ENCODE results near the gene HYDIN. TPM values are rescaled to one million over a fixed set of nuclear protein-coding genes. Genes with fewer than 3 reads are reported as not detected.

Gene HYDIN
- total RNA-seq, 4 donors from 2014 or later, result 0.16 to 2.0 (median 1.4) TPM; not detected in 1

DNA sequence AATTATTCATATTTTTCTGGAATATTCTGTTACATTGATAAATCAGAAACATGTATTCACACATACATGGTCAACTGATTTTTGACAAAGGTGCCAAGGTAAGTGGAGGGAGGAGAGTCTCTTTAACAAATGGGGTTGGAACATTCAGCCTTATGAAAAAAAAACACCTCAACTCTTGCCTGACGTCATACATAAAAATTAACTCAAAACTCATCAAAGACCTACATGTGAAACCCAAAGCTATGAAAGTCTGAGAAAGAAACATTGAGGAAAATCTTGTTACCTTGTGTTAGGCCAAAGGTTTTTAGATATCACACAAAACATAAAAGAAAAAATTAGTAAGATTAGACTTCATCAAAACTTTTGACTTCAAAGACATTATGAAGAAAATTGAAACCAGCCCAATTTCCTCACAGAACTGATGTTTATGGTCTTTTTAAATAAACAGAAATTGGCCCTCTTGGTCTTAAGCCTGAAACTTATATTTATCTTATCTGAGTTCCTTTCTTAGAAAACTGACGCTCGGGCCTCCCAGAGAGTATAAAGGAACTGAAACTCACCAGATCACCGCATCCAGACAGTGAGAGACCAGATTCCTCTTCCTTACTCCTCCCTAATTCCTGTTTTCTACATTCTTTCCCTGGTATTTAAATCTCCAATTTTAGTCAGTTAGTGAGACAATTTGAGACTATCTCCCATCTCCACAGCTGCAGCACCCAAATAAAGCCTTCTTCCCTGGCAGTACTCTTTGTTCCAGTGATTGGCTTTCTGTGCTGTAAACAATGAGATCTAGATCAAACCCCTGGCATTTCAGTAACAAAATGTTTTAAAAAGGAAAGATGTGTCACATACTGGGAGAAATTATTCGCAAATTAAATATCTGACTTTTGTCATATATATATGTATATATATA, 4.0 kb downstream of the HYDIN start:
- no peaks in the 10 kb centered on the region for H3K4me1 ChIP-seq
- H3K9me3 ChIP-seq, result peaks cover 10 to 14% of the 10 kb centered on the region in 2 donors
- in situ Hi-C loops (cut with MboI; ENCODE audit: low pct_ligation_motif_present in 1 of 4, low pct_unique_long_range_greater_than_20kb in 1 of 4, low sequenced_read_pairs in 3 of 4), result no loop called here
- 58 to 96% methylated on average over 5 of the region's 5 CpGs for WGBS, 2 donors (ENCODE audit: low coverage in 1 of 2)
- no peak overlapping the region for H3K4me3 ChIP-seq
- no peak for TF ChIP-seq POLR2A (IDR thresholded peaks at IDR 0.05)
- TF ChIP-seq POLR2AphosphoS5 (IDR thresholded peaks at IDR 0.05), result no peak
- TF ChIP-seq EP300 (IDR thresholded peaks at IDR 0.05; ENCODE audit: low read depth), result no peak
- TF ChIP-seq, protein P1, sequence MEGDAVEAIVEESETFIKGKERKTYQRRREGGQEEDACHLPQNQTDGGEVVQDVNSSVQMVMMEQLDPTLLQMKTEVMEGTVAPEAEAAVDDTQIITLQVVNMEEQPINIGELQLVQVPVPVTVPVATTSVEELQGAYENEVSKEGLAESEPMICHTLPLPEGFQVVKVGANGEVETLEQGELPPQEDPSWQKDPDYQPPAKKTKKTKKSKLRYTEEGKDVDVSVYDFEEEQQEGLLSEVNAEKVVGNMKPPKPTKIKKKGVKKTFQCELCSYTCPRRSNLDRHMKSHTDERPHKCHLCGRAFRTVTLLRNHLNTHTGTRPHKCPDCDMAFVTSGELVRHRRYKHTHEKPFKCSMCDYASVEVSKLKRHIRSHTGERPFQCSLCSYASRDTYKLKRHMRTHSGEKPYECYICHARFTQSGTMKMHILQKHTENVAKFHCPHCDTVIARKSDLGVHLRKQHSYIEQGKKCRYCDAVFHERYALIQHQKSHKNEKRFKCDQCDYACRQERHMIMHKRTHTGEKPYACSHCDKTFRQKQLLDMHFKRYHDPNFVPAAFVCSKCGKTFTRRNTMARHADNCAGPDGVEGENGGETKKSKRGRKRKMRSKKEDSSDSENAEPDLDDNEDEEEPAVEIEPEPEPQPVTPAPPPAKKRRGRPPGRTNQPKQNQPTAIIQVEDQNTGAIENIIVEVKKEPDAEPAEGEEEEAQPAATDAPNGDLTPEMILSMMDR (IDR thresholded peaks at IDR 0.05), result no peak
- no peaks in the 10 kb centered on the region for H3K36me3 ChIP-seq
- H3K27me3 ChIP-seq, result peaks cover 15% of the 10 kb centered on the region
- no peak overlapping the region for H3K27ac ChIP-seq
- intact Hi-C loops (cut with DNase I; ENCODE audit: low total_unique reads), result no loop called here
- no peak for DNase-seq

DNA sequence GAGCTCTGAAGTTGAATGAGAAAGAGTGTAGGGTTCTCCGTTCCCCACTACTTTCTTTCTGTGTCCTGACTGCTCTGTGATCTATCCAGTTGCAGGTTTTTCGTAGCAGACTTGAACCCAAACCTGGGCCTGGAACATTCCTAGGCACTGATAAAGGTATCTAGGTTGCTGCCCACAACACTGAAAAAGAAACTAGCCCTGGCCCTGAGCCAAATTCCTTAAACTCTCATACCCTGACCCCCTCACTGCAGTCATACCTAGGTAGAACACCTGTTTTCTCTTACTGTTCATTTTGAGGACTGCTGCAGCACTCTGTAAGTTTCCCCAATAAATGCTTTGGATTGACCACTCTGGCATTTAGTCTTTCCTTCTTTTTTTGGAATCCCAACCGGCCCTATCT, 5.4 kb downstream of the HYDIN start:
- intact Hi-C loops (cut with DNase I; ENCODE audit: low total_unique reads), result no loop called here
- Histone ChIP-seq H3K4me3 (no peak overlapping the region), H3K27ac (no peak overlapping the region), H3K4me1 (no peaks in the 10 kb centered on the region), H3K36me3 (no peaks in the 10 kb centered on the region), H3K9me3 (peaks cover 10 to 18% of the 10 kb centered on the region in 2 donors), H3K27me3 (peaks cover 3% of the 10 kb centered on the region)
- no peak for DNase-seq
- in situ Hi-C loops (cut with MboI; ENCODE audit: low pct_ligation_motif_present in 1 of 4, low pct_unique_long_range_greater_than_20kb in 1 of 4, low sequenced_read_pairs in 3 of 4), result no loop called here
- TF ChIP-seq POLR2AphosphoS5 (IDR thresholded peaks at IDR 0.05) (no peak), EP300 (IDR thresholded peaks at IDR 0.05; ENCODE audit: low read depth) (no peak), POLR2A (IDR thresholded peaks at IDR 0.05) (no peak)
- TF ChIP-seq, protein P1 (IDR thresholded peaks at IDR 0.05), result no peak
- WGBS, 2 donors (ENCODE audit: low coverage in 1 of 2), result 90 to 100% methylated on average over 1 to 3 of the region's 3 CpGs

- peaks cover 0 to 10% of the 10 kb centered on the region in 2 donors for H3K9me3 ChIP-seq
- in situ Hi-C loops (cut with MboI; ENCODE audit: low pct_ligation_motif_present in 1 of 4, low pct_unique_long_range_greater_than_20kb in 1 of 4, low sequenced_read_pairs in 3 of 4) (loop anchor here in 2 of 4 donors (10.0 to 25.0 kb wide), 2 partner anchors 94 to 96 kb away; no protein-coding TSS in a partner anchor), intact Hi-C loops (cut with DNase I; ENCODE audit: low total_unique reads) (no loop called here)
- H3K4me3 ChIP-seq, result no peak overlapping the region
- H3K27ac ChIP-seq, result no peak overlapping the region
- 37 to 44% methylated on average over 4 of the region's 4 CpGs for WGBS, 2 donors (ENCODE audit: low coverage in 1 of 2)
- TF ChIP-seq POLR2A (IDR thresholded peaks at IDR 0.05) (no peak), POLR2AphosphoS5 (IDR thresholded peaks at IDR 0.05) (no peak), EP300 (IDR thresholded peaks at IDR 0.05; ENCODE audit: low read depth) (no peak)
- TF ChIP-seq, protein P1 (IDR thresholded peaks at IDR 0.05), result no peak
- DNase-seq, result no peak
- no peaks in the 10 kb centered on the region for H3K27me3 ChIP-seq
- H3K4me1 ChIP-seq, result no peaks in the 10 kb centered on the region
- H3K36me3 ChIP-seq, result no peaks in the 10 kb centered on the region
These were observed 12.1 kb downstream of the HYDIN start for GRCh38 chr16:71218306-71218963.

DNA sequence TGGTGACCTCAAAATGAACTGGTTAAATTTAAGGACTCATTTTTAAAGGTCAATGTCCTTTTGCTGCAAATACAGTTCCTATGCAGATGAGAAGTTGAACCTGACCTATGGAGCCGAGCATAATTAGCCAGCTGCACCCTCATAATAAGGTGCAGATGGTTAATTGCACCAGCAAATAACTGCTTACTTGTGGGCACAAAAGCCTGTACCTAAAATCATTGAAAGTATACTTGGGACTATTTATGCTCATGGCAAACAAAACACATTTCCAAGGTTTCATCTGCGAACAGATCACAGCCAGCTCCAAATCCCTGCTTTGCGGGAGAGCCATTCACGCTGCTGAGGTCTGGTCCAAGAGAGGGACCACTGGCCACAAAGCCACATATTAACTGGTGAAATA, 13.0 kb downstream of the HYDIN start:
- no peaks in the 10 kb centered on the region for H3K4me1 ChIP-seq
- no peak overlapping the region for H3K4me3 ChIP-seq
- 66% methylated on average over 4 of the region's 4 CpGs; no CpG with 5 or more reads in 1 of the 2 donors for WGBS, 2 donors (ENCODE audit: low coverage in 1 of 2)
- intact Hi-C loops (cut with DNase I; ENCODE audit: low total_unique reads), result no loop called here
- in situ Hi-C loops (cut with MboI; ENCODE audit: low pct_ligation_motif_present in 1 of 4, low pct_unique_long_range_greater_than_20kb in 1 of 4, low sequenced_read_pairs in 3 of 4), result loop anchor here in 2 of 4 donors (10.0 to 25.0 kb wide), 2 partner anchors 95 to 97 kb away; no protein-coding TSS in a partner anchor
- TF ChIP-seq EP300 (IDR thresholded peaks at IDR 0.05; ENCODE audit: low read depth), result no peak
- TF ChIP-seq, protein P1 (IDR thresholded peaks at IDR 0.05), result no peak
- no peak for DNase-seq
- H3K27ac ChIP-seq, result no peak overlapping the region
- no peaks in the 10 kb centered on the region for H3K27me3 ChIP-seq
- H3K9me3 ChIP-seq, result peaks cover 0 to 10% of the 10 kb centered on the region in 2 donors
- H3K36me3 ChIP-seq, result no peaks in the 10 kb centered on the region
